GM18505 (cell line): Measurements from ENCODE around the gene IGF2.

Experiments
- ATAC-seq: cut with Tn5 transposase; IDR thresholded peaks from one replicate; pipeline ENCODE4 v1.9.1; 2021; ENCODE audit not compliant: unreplicated experiment
- POLR2A ChIP-seq: IDR thresholded peaks from 4 replicates; pipeline ENCODE4 v1.6.1; 2011; ENCODE audit warnings: borderline replicate concordance; ENCODE audit not compliant: insufficient read depth, insufficient read length; ENCODE audit errors: extremely low read depth

The IGF2 gene

DNA sequence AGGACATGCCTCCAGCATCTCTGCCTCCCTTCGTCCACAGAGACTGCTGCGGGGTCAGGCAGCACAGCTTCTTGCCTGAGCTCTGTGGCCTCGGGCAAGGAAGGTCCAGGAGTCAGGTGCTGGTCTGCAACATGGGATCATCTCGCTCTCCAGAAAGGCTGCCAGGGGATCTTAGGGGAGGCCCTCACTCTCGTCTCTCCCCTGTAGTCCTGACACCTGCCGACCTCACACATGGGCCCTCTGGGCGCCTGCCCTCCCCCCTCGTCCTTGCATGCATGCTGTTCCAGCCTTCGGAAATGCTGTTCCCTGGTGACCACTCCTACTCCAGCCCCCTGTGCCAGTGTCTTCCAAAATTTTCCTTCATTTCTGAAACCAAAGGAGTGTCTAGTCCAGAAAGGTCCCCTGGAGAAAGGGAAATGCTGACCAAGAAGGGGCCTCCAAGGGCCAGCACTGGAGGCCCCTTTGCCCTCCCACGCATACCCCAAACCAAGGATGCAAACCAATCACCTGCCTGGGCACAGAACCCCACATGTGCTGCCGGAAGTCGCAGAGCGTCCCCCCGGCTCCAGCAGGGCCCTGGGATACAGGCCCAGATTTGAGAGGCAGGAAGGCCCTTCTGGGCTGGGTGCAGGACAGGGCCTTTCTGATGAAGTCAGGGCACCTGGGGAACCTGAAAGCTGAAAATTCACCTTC lies 41.0 kb downstream of the IGF2 start:
- TF ChIP-seq POLR2A, result no peak
- ATAC-seq, result no peak

DNA sequence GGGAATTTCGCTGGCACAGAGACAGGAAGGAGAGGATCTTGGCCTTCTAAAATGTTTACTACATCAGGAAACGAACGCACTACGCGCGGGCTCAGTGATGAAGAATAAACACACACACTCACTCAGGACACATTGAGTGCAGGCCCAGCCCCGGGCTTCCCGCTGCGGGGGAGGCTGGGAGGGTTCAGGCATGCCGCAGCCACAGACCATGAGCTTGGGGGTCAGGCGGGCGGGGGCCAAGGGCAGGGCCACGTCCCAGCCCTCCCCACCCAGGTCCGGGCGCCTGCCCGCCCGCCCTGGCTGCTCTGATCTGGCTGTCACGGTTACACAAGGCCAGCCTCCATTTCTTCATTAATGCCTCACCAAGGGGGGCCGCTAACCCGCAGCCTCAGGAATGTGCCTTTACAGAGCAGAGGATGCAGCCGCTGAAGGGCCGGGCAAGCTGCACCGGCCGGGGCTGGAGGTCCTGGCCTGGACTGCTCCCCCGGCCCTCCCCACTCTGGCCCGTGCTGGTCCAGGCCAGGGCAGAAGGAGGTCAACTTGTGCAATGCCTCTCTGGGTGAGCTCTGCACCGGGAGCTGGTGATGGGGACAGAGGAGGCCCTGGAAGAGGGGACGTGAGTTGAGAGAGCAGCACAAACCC lies 41.7 kb downstream of the IGF2 start:
- no peak for ATAC-seq
- no peak for TF ChIP-seq POLR2A

DNA sequence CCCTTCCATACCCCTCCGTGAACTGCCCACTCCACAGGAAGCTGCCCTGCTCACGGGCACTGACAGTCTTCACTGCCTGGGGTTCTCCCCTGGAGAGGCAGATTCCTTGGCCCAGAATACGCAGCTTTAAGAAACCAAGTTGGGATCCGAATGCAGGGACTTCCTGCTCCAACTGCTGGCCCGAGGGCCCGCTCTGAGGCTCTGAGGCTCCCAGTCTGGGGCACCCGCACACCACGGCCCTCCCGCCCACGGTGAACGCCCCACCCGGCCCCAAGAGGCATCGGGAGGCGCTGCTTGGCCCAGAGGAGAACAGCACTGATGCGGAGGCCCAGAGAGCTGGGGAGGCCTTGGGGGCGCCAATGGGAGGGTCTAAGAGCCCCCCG lies 42.3 kb downstream of the IGF2 start:
- TF ChIP-seq POLR2A, result no peak
- no peak for ATAC-seq

DNA sequence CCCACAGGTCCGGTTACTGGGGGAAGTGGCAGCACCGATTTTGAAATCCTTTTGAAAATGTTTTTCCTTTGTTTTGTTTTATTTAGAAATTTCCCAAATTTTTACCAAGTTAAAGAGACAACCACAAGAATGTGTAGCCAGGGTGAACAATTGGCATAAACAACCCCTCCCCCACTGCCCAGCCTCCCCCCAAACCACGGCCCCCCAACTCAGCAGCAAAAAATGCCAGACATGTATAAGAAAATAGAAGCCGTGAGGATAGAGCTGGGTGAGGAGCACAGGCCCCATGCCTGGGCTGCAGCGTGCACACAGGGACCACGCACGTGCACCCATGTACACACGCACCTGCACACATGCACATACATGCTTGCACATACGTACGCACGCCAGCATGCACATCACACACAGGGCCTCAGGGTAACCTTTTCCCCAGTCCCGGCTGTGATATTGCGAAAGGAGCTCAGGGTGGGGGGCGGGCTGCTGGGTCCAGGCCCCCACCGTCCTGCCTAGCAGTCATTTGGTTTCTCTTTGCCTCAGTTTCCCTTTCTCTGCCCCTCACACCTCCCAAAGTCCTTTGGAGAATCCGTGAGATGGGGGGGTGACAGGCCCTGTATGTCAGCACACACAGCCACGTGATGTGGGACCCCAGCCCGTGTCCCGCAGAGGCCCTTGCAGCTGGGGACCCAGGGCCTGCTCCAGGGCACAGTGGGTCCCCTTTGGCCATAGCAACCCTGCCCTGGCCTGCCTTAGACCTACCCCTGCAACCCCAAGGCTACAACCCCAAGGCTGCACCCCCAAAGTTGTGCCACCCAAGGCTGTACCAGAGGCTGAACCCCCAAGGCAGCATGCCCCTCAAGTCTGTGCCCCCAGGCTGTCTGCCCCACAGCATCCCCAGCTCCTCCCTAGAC lies 42.9 kb downstream of the IGF2 start:
- no peak for ATAC-seq
- no peak for TF ChIP-seq POLR2A

DNA sequence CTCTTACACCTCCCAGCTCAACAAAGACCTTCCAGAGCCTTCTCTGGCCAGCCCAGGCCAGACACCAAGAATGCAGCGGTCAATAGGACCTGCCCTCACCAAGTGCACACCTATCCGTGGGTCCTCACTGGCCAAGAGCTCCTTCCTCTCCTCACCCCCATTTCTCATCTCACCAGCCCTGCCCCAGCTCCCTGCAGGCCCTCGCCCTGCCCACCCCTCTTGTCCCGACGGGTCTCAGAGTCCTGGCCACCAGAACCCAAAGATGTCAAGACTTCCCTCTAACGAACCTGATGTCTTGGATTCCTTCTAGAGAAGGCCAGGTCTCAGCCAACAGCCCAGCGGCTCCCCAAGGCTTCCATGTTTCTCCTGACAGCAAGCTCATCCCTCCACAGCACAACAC lies 43.6 kb downstream of the IGF2 start:
- TF ChIP-seq POLR2A, result no peak
- ATAC-seq, result no peak

DNA sequence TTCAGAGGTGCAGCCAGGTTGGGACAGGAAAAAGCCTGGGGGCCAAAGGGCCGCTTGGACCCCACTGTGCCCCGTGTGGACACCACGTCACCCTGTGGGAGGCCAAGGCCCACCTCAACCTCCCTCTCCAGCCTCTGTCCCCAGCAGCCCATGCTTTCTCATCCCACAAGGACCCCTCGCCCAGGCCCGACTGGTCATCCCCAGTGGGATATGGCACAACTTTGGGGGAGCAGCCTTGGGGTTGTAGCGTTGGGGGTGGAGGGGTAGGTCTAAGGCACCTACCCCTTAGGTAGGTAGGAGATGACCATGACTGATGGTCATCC lies 44.0 kb downstream of the IGF2 start:
- TF ChIP-seq POLR2A, result no peak
- ATAC-seq, result no peak

DNA sequence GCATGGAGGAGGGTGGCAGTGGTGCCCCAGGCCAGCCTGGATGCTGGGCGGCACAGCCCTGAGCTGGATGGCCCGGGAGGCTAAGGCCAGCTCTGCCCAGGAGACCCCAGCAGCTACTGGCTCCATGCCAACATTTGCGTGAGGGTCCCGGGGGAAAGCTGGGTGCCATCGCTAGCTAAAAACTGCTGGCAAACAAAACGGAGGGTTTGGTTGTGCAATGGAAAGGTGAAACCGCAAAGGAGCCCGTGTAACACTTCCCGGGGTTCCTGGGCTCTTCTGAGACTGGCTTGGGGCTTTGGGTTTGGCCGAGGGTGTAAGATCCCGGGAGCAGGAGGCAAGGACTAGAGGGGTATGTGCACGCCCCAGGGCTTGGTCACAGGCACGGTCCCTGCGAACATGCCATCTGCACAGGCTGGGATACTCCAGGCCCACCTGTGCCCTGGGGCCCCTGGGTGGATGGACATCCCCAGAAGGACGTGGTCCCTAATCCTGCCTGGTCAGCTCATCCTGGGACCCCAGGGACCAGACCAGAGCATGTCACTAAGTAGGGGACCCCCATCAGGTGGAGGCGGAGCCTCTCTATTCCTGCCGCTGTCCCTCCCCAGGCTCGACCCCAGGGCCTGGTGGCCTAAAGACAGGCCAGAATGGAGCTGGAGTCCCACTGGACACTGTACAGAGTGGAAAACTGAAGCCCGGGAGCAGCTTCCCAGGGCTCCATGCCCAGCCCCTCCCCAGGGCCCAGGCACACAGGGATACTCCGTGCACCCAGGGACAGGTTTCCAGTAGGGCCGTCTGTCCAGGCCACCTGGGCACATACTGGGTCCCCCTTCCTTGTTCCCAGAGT lies 44.6 kb downstream of the IGF2 start:
- TF ChIP-seq POLR2A, result no peak
- no peak for ATAC-seq

DNA sequence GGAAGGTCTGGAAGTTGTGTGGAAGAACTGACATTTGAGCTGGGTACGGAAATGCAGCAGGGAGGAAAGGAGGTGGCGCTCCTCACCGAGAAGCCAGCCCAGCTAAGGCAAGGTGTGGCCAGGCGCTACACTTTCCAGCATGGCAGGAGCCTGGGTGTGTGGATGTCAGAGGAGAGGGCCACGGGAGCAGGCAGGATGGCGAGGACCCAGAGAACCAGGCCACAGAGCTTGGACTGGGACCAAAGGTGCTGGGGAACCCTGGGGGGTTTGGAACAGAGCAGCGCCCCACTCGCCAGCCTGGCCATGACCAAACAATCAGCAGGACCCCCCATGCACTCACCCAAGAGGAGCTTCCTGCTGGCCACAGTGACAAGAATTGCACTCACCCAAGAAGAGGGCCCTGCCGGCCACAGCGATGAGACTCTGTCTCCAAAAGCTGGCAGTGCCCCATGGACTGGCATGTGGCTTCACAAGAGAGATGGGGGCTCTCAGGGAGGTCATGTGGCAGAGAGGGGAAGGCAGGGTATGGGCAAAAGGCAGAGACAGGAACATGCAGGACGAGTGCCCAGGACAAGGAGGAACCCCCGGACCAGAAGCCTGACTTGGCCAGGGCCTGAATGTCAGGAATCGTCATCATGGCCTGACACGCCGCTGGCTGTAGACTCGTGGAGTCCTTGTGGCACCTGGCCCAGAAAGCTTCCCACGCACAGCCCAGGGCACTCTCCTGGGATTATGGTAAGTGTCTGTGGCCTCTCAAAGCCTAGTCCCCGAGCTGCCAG lies 45.4 kb downstream of the IGF2 start:
- no peak for TF ChIP-seq POLR2A
- ATAC-seq, result no peak

DNA sequence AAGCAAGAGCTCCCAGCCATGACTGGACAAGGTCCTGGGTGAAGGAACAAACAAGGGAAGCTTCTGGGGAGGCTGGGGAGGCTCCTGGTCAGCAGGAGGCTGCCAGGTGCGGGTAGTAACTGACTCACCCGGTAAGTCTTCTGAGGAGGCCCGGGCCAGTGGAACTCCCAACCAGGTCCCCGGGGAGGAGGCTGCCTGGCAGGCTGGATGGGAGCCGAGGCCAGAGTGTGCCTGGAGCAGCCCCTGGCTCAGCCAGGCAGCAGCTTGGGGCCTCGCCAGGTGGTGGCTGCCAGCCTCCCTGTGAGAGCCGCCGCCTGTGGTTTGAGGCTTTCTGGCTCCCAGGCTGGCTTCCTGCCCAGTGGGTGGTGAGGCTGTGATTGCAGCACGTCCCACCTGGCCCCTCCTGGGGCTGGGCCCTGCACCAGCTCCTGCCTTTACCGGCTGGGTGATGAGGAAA lies 46.2 kb downstream of the IGF2 start:
- no peak for ATAC-seq
- no peak for TF ChIP-seq POLR2A

DNA sequence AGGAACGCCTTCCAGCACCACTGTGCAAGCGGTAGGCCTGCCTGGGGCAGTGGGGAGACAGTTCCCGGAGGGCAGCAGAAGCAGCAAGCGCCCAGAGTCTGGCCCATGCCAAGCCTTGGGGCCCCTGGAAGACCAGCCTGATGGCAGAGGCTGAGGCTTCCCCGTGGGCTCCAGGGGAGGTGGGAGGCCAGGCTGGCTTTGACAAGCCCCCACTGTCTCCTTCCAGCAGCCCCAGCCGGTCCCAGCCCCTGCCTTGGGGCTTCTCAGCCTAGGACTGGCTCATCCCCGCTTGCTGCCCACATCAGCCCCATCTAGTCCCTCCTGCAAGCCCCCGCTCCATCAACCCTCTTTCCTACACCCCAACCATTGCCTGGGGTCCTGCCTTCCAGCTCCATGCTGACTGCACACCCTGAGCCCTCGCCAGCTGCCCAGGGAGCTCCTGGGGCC lies 46.7 kb downstream of the IGF2 start:
- no peak for TF ChIP-seq POLR2A
- ATAC-seq, result no peak

DNA sequence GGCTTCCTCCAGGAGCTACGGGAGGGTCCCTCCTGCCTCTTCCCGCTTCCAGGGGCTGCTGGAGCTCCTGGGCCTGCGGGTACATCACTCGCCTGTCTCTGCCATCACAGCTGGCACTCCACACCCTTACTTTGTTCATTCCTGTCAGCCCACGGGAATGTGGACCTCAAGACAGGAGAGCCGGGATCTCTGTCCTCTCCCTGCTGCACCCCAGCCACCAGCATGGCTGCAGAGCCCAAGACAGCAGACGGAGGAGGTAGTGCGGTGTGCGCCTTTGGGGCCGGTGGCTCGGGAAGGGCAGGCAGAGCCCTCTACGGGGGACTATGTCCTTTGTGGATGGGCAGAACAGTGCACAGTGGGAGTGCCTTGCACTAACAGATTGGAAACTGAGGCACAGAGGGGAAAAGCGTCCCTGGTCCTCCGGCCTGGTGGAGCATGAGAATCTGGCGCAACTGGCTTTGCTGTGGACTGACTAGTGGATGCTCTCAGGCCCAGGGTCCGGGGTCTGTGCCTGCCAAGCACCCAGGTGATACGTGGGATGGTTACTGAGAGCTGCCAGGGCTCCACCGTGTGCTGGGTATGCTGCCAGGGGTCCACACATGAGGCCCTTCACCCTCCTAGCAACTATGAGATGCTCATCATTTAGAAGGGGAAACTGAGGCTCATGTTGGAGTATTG lies 47.3 kb downstream of the IGF2 start:
- ATAC-seq, result no peak
- TF ChIP-seq POLR2A, result no peak
